GM21737 (cell line): ENCODE measurements around the gene ENTPD3.

Experiments used
- ATAC-seq: cut with Tn5 transposase; IDR thresholded peaks from one replicate; pipeline ENCODE4 v1.9.1; 2021; ENCODE audit warnings: mild to moderate bottlenecking, moderate library complexity; ENCODE audit not compliant: unreplicated experiment

ENTPD3 gene

DNA sequence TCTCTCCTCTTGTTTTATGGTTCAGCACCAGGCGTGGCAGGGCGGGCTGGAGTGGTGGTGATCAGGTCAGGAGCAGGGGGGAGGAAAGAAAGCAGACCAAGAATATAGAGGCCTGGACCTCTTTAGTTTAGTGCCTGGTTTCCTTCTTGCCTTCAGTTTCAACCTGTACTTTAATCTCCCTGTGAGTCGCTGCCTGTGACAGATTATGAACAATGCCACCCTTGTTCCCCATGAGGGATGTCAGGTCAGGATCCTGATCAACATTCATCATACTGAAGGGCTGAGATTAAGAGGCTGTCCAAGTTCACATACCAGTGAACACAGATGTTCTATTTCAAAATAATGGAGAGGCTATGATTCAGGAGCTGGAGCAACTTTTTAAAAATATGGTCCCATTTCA, 11.4 kb downstream of the ENTPD3 start:
- no peak for ATAC-seq

- ATAC-seq = no peak
Observed at GRCh38 chr3:40404591-40405198, 17.7 kb downstream of the ENTPD3 start.

DNA sequence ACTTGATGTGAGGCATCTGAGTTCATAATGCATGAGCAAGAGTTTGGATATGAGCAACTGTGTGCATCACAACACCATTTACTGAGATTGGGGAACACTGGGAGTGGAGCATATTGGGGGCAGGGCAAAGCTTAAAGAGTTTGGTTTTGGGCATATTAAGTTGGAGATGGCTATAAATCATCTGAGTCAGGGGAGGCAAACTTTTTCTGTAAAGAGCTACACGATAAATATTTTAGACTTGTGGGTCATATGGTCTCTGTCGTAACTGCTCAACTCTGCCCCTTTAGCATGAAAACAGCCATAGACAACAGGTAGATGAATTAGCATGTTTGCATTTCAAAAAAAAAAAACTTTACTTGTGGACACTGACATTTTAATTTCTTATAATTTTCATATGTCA, 20.0 kb downstream of the ENTPD3 start:
- no peak for ATAC-seq

DNA sequence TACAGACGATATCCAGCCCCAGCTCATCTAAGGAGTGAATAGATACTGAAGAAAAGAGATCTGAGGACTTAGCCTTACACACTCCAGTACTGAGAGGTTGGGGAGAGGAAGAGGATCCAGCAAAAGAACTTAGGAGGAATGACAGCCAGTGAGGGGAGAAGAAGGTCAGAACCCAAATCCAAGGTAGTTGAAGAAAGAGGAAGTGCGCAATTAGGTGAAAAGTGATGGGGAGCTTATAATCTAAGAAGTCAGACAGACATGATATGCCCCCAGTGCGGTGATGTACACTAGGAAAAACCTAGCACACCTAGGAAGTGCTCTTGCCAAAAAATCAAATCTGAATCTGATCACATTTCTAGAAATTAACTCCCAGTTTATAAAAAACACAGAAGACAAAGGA, 20.6 kb downstream of the ENTPD3 start:
- no peak for ATAC-seq

DNA sequence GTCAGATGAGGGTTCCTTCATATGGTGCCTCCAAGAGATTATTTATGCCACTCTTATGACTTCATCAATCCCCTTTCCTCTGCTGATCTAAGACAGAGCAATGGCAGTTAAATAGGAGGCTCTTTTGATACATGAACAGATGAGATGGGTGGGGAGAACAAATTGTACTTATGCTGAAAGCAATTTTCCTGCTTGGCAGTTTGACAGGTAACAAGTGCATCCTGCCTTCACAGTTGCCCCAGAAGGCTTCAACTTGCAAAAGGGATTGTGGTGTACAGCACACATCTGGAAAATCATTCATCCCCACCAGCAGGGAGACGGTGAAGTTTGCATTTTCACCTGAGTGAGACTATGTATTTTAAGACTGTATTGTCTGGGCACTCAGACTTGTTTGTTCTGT, 27.3 kb downstream of the ENTPD3 start:
- ATAC-seq = no peak

- no peak for ATAC-seq
Observed at GRCh38 chr3:40417845-40418543, 31.0 kb downstream of the ENTPD3 start.

DNA sequence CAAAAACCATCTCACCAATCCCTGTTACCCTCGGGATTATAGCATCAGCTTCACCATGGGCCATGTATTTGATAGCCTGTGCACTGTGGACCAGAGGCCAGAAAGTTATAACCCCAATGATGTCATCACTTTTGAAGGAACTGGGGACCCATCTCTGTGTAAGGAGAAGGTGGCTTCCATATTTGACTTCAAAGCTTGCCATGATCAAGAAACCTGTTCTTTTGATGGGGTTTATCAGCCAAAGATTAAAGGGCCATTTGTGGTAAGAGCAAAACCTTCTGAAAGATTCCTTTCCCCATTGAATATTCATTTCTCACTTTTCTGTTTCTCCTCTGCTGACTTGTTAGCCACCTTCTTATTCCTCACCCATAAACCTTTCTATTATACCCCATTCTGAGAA, 35.9 kb downstream of the ENTPD3 start:
- no peak for ATAC-seq

DNA sequence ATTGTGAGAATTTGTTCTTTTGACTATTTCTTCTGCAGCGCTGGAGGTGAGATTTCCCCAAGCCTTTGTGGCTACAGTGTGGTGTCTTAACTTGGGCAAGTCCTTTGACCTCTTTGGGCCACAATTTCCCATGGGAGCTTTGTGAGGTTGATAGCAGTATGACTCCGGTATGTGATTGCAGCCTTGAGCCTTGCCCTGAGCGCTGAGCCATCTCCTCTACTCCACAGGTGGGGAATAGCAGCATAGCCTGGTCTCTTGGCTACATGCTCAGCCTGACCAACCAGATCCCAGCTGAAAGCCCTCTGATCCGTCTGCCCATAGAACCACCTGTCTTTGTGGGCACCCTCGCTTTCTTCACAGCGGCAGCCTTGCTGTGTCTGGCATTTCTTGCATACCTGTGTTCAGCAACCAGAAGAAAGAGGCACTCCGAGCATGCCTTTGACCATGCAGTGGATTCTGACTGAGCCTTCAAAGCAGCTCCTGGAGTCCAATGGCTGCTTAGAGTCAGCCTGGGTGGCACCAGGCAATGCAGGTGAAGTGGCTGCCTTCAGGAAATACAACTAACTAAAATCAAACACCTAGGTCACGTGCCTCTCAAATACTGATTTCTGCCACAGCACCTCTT, 40.2 kb downstream of the ENTPD3 start:
- no peak for ATAC-seq

DNA sequence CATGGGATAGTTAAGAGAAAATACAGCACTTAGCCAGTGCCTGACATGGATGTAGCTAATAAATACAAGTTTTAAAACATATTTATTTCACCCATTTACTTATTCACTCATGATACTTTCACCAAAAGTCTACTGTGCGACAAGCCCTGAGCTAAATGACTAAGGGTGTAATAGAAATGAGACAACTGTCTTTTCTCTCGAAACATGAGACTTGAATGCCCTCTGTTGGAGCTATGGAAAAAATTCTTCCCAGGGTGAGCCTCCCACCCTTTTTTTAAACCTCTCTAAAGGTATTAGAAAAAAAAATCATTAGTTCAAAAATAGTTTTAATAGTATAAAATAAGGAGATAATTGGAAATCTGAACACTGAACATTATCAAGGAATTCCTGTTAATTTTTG, 45.8 kb downstream of the ENTPD3 start:
- no peak for ATAC-seq

DNA sequence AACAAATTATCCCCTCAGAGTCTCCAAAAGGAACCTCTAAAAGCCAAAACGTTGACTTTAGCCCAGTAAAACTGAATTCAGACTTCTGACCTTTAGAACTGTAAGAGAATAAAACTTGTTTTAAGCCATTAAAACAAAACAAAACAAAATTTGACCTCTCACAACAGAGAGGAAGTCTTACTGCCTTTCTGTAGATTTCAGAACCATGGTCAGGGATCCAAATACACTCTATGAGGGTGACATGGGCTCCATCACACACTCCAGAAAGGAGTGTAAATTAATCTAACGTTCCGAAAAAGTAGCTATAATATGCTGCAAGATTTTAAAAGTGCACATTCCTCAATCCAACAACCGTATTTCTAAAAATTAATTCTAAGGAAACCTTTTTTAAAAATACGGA, 50.9 kb downstream of the ENTPD3 start:
- ATAC-seq = no peak

DNA sequence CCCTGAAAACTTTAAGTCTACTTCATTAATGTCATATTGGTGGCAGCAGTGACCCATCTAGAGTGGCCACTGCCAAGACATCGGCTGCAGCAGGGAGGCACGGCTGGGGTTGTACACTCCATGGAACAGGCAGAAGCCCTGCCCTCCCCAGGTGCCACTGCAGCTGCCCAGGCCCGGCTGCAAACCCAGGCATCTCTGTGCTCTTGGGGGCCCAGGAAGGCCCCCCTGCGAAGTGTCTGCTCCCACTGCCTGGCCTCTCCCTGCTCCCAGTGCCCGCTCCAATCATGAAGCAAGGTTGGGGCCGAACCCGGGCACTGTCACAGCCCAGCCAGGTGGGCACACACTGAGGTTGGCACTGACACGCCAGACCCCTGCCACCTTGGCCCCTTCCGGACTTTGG, 58.1 kb downstream of the ENTPD3 start:
- no peak for ATAC-seq

DNA sequence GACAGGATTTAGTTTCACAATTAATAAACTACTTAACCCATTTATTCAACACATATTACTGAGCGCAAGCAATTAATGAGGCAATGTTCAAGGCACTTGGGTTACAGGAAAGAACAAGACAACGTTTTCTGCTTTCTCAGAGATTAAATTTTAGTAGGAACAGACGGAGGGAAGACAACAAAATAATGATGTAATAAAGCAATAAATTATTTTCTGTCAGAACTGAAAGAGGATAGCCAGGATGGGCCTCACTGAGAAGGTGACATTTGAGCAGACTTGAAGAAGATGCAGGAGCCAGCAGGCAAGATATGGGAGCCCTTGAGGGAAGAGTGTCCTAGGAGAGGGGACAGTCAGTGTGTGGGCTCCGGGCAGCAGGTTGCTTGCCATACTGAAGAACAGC, 58.9 kb downstream of the ENTPD3 start:
- no peak for ATAC-seq

GRCh38 chr3:40450438-40450837, 63.5 kb downstream of the ENTPD3 start:
- ATAC-seq = no peak

- ATAC-seq = no peak
Observed at GRCh38 chr3:40451551-40451950, 64.6 kb downstream of the ENTPD3 start.

DNA sequence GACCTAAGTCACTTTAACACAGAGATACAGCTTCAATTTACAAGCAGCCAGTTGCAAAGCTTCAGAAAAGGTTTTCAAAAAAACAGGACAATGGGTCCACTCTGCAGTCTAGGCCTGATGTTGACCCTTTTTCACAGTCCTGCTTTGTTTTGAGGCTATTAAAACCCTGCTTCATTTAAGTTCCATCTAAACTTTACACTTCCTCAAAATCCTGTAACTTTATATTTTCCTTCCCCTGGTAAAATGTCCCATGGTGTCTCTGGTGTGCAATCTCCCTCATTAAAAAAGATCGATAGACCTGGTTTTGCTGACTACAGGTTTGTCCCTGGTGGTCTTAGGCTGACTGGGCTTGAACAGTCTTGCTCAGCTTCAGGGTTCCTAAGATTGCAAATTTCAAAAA, 65.1 kb downstream of the ENTPD3 start:
- no peak for ATAC-seq

DNA sequence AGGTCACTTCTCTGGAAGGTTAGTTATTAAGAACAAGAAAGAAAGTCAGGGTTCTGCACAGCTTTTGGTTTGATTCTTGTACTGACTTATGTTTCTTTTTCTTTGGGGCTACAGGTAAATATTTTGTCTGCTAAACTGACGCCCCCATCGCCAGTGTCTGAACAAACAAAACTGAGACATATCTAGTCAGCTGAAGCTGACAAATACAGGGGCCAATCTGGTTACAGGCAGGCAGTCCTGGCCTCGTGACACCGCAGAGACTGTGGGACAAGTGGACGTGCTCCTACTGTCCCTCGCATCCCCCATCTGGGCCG, 65.5 kb downstream of the ENTPD3 start:
- ATAC-seq = no peak

- peak; percentile 96 for ATAC-seq
Observed at GRCh38 chr3:40452876-40453730, 66.1 kb downstream of the ENTPD3 start.

- ATAC-seq = no peak
Observed at GRCh38 chr3:40453933-40454332, 66.9 kb downstream of the ENTPD3 start.

- no peak for ATAC-seq
Observed at GRCh38 chr3:40455328-40455727, 68.3 kb downstream of the ENTPD3 start.

GRCh38 chr3:40456279-40456939, 69.4 kb downstream of the ENTPD3 start:
- no peak for ATAC-seq
